Smooth muscle cell (in vitro differentiated cells): ENCODE data around the gene OMD. TPM values are rescaled to one million over a fixed set of nuclear protein-coding genes. Genes with fewer than 3 reads are reported as not detected.

Experiments
- DNase-seq: peaks from one replicate; lab custom pipeline; 2025; ENCODE audit not compliant: unreplicated experiment; lab: John Stamatoyannopoulos, UW
- H2AFZ ChIP-seq: fragments of 200-600 bp; sonication (generic); 2 replicates; pipeline ENCODE4 v1.6.0; 2016; ENCODE audit warnings: antibody characterized with exemption, low read depth, mild to moderate bottlenecking
- H3F3A ChIP-seq: fragments of 200-600 bp; sonication (generic); 2 replicates; pipeline ENCODE4 v1.6.0; 2017; ENCODE audit warnings: antibody characterized with exemption, low read depth
- H3K27ac ChIP-seq: fragments of 200-600 bp; sonication (generic); 2 replicates; pipeline ENCODE4 v1.5.1; 2016; ENCODE audit warnings: low read depth, mild to moderate bottlenecking
- H3K27me3 ChIP-seq: fragments of 200-600 bp; sonication (generic); 2 replicates; pipeline ENCODE4 v1.6.1; 2016; ENCODE audit warnings: low read depth, mild to moderate bottlenecking
- H3K36me3 ChIP-seq: fragments of 200-600 bp; sonication (generic); 2 replicates; pipeline ENCODE4 v1.5.1; 2016; ENCODE audit warnings: low read depth
- H3K4me1 ChIP-seq: fragments of 200-600 bp; sonication (generic); 2 replicates; pipeline ENCODE4 v1.5.1; 2016; ENCODE audit warnings: low read depth
- H3K4me2 ChIP-seq: fragments of 200-600 bp; sonication (generic); 2 replicates; pipeline ENCODE4 v1.6.0; 2016; ENCODE audit warnings: mild to moderate bottlenecking
- H3K4me3 ChIP-seq: fragments of 200-600 bp; sonication (generic); 2 replicates; pipeline ENCODE4 v1.5.1; 2016; ENCODE audit warnings: mild to moderate bottlenecking
- H3K79me2 ChIP-seq: fragments of 200-600 bp; sonication (generic); 2 replicates; pipeline ENCODE4 v1.6.0; 2016; ENCODE audit warnings: low read depth, mild to moderate bottlenecking
- H3K9ac ChIP-seq: fragments of 200-600 bp; sonication (generic); 2 replicates; pipeline ENCODE4 v1.6.0; 2016; ENCODE audit warnings: low read depth
- H3K9me3 ChIP-seq: fragments of 200-600 bp; sonication (generic); replicated peaks from 2 replicates; pipeline ENCODE4 v1.5.1; 2016; ENCODE audit warnings: low read depth
- H4K20me1 ChIP-seq: fragments of 200-600 bp; sonication (generic); 2 replicates; pipeline ENCODE4 v1.6.0; 2016; ENCODE audit warnings: low read depth
- WGBS: methylation state at CpG from one replicate; pipeline ENCODE4 v1.1.7; 2016; ENCODE audit warnings: low lambda C conversion rate; 5-methylcytosine and 5-hydroxymethylcytosine counted together
- polyA plus RNA-seq: library from polyadenylated mRNA; unstranded; fragments of >200 nt; fragmentation: Nextera tagmentation; extraction: Ambion mirVana; gene quantifications from 2 replicates; pipeline ENCODE4 v1.2.1, GENCODE V29; 2016
- total RNA-seq: library from RNA; depleted of rRNA; stranded (reverse); fragments of >200 nt; gene quantifications from 2 replicates; pipeline ENCODE4 v1.2.3, GENCODE V29; 2014
- TF ChIP-seq, protein P1 (sequence below): fragments of 200-600 bp; sonication (generic); IDR thresholded peaks from 2 replicates; pipeline ENCODE4 v1.5.1; 2017; ENCODE audit warnings: borderline replicate concordance, mild to moderate bottlenecking, antibody characterized with exemption; ENCODE audit not compliant: insufficient read depth, poor library complexity, severe bottlenecking

Gene OMD
- total and polyA plus RNA-seq, 2 experiments from 2014 or later, result not detected

DNA sequence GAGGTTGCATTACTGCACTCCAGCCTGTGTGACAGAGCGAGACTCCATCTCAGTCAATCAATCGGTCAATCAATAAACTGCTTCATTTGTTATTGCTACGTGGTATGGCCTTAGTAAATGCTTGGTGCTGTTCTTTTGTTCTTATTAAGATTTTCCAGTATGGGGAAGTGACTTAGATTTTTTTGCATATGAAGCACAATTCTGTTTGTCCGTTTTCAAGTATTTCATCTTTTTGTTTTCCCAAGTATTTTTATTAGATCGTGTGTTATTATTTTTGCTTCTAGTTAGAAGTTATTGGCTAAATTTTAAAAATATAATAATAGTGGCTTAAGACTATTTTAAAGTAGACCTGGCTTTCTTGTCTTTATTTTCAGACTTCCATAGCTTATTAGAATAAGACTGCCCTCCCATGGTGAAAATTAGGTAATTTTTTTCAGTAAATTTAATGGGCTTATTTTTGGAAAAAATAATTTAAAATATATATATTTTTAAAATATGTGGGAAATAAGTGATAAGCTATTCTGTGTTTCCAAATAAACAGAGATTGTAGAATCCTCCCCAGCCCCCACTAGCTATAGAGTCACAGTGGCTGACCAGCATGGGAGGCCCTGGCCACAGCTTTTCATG, 14.7 kb upstream of the OMD start:
- Histone ChIP-seq H3K9ac (no peak overlapping the region), H3K4me2 (no peak overlapping the region), H3K4me3 (no peak overlapping the region), H2AFZ (no peak overlapping the region), H3K4me1 (no peaks in the 10 kb centered on the region), H3K27me3 (no peaks in the 10 kb centered on the region), H3K79me2 (no peaks in the 10 kb centered on the region), H3F3A (no peaks in the 10 kb centered on the region), H3K36me3 (no peaks in the 10 kb centered on the region), H4K20me1 (no peaks in the 10 kb centered on the region), H3K27ac (no peak overlapping the region), H3K9me3 (no peaks in the 10 kb centered on the region)
- no peak for DNase-seq
- TF ChIP-seq, protein P1, sequence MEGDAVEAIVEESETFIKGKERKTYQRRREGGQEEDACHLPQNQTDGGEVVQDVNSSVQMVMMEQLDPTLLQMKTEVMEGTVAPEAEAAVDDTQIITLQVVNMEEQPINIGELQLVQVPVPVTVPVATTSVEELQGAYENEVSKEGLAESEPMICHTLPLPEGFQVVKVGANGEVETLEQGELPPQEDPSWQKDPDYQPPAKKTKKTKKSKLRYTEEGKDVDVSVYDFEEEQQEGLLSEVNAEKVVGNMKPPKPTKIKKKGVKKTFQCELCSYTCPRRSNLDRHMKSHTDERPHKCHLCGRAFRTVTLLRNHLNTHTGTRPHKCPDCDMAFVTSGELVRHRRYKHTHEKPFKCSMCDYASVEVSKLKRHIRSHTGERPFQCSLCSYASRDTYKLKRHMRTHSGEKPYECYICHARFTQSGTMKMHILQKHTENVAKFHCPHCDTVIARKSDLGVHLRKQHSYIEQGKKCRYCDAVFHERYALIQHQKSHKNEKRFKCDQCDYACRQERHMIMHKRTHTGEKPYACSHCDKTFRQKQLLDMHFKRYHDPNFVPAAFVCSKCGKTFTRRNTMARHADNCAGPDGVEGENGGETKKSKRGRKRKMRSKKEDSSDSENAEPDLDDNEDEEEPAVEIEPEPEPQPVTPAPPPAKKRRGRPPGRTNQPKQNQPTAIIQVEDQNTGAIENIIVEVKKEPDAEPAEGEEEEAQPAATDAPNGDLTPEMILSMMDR, result peak; percentile 43
- WGBS, result 90% methylated on average over 5 of the region's 5 CpGs

GRCh38 chr9:92435263-92435662, 11.0 kb upstream of the OMD start:
- no peaks in the 10 kb centered on the region for H3K27me3 ChIP-seq
- H3K36me3 ChIP-seq, result no peaks in the 10 kb centered on the region
- WGBS, result 94% methylated on average over 1 of the region's 1 CpG
- no peaks in the 10 kb centered on the region for H3K4me1 ChIP-seq
- H3K79me2 ChIP-seq, result no peaks in the 10 kb centered on the region
- H3K27ac ChIP-seq, result no peak overlapping the region
- no peak overlapping the region for H2AFZ ChIP-seq
- H3K9ac ChIP-seq, result no peak overlapping the region
- H3F3A ChIP-seq, result no peaks in the 10 kb centered on the region
- TF ChIP-seq, protein P1, result no peak
- H3K4me2 ChIP-seq, result no peak overlapping the region
- no peaks in the 10 kb centered on the region for H4K20me1 ChIP-seq
- H3K9me3 ChIP-seq, result no peaks in the 10 kb centered on the region
- no peak overlapping the region for H3K4me3 ChIP-seq
- DNase-seq, result no peak

DNA sequence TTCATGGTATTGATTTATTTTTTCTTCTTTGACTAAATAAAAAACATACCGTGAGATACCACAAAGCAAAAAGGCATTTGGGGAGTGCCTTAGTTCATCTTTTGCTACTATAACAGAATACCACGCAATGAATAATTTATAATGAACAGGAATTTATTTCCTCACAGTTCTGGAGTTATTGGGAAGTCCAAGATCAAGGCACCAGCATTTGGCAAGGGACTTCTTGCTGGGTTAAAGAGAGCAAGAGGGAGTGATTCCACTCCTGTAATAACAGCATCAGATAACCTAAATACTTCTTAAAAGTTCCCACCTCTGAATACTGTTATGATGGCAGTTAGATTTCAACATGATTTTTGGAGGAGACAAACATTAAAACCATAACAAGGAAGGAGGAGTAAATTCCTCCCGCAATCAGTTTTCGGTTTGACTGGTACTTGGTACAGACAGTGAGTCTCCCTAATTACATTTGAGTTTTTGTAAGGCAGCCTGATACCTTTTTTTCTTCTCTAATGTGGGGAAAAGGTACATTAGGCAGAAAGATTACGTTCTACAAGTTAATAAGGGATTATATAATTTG, 8.8 kb upstream of the OMD start:
- DNase-seq, result no peak
- no peaks in the 10 kb centered on the region for H3K79me2 ChIP-seq
- no peaks in the 10 kb centered on the region for H4K20me1 ChIP-seq
- no peak overlapping the region for H3K4me3 ChIP-seq
- H2AFZ ChIP-seq, result no peak overlapping the region
- no peaks in the 10 kb centered on the region for H3K4me1 ChIP-seq
- H3K4me2 ChIP-seq, result no peak overlapping the region
- TF ChIP-seq, protein P1, result no peak
- no peak overlapping the region for H3K27ac ChIP-seq
- H3F3A ChIP-seq, result no peaks in the 10 kb centered on the region
- WGBS, result 96% methylated on average over 5 of the region's 5 CpGs
- H3K36me3 ChIP-seq, result no peaks in the 10 kb centered on the region
- no peak overlapping the region for H3K9ac ChIP-seq
- no peaks in the 10 kb centered on the region for H3K27me3 ChIP-seq
- no peaks in the 10 kb centered on the region for H3K9me3 ChIP-seq

- TF ChIP-seq, protein P1, result no peak
- no peak overlapping the region for H3K4me3 ChIP-seq
- H3K9ac ChIP-seq, result no peak overlapping the region
- no peaks in the 10 kb centered on the region for H3K4me1 ChIP-seq
- H3K36me3 ChIP-seq, result no peaks in the 10 kb centered on the region
- H3K27me3 ChIP-seq, result no peaks in the 10 kb centered on the region
- WGBS, result 89% methylated on average over 5 of the region's 5 CpGs
- no peaks in the 10 kb centered on the region for H3K79me2 ChIP-seq
- H3F3A ChIP-seq, result no peaks in the 10 kb centered on the region
- no peak overlapping the region for H3K27ac ChIP-seq
- no peak overlapping the region for H2AFZ ChIP-seq
- H3K9me3 ChIP-seq, result no peaks in the 10 kb centered on the region
- no peak overlapping the region for H3K4me2 ChIP-seq
- DNase-seq, result no peak
- H4K20me1 ChIP-seq, result no peaks in the 10 kb centered on the region
Measured at GRCh38 chr9:92432350-92432749, 8.1 kb upstream of the OMD start.
